Neural cell (in vitro differentiated cells): ENCODE results near the gene FGD4. TPM values are rescaled to one million over a fixed set of nuclear protein-coding genes. Genes with fewer than 3 reads are reported as not detected.
"Not testable (repeated sequence)": the region's sequence is repeated elsewhere in the genome, so short reads cannot be mapped to it uniquely, and the experiment has no call there.

Experiments
- H2AFZ ChIP-seq: fragments of 200-600, 300-800 bp; sonication (generic), shearing (Covaris generic); 2 replicates; pipeline ENCODE4 v1.6.0; 2014; ENCODE audit warnings: low read depth, mild to moderate bottlenecking, antibody characterized with exemption, low read length, moderate library complexity
- H3F3A ChIP-seq: fragments of 200-600 bp; shearing (Covaris generic); 2 replicates; pipeline ENCODE4 v1.6.1; 2016; ENCODE audit warnings: mild to moderate bottlenecking, moderate library complexity, mixed read lengths, antibody characterized with exemption, low read length; ENCODE audit not compliant: insufficient read depth, poor library complexity, severe bottlenecking
- H3K27ac ChIP-seq: fragments of 200-600, 300-800 bp; sonication (generic), shearing (Covaris generic); 2 replicates; pipeline ENCODE4 v1.5.1; 2014; ENCODE audit warnings: mild to moderate bottlenecking, low read length, moderate library complexity
- H3K27me3 ChIP-seq: fragments of 300-800, 200-600 bp; sonication (generic), shearing (Covaris generic); 2 replicates; pipeline ENCODE4 v1.6.0; 2014; ENCODE audit warnings: mild to moderate bottlenecking, low read depth, low read length, moderate library complexity; ENCODE audit not compliant: insufficient read depth
- H3K36me3 ChIP-seq: fragments of 300-800, 200-600 bp; sonication (generic), shearing (Covaris generic); 2 replicates; pipeline ENCODE4 v1.5.1; 2014; ENCODE audit warnings: mild to moderate bottlenecking, antibody characterized with exemption, low read length, moderate library complexity; ENCODE audit not compliant: insufficient read depth
- H3K4me2 ChIP-seq: fragments of 300-800, 200-600 bp; sonication (generic), shearing (Covaris generic); 2 replicates; pipeline ENCODE4 v1.6.0; 2014; ENCODE audit warnings: mild to moderate bottlenecking, low read length
- H3K4me3 ChIP-seq: fragments of 300-800, 200-600 bp; sonication (generic), shearing (Covaris generic); 2 replicates; pipeline ENCODE4 v1.5.1; 2014; ENCODE audit warnings: mild to moderate bottlenecking, low read length, moderate library complexity
- H3K79me2 ChIP-seq: fragments of 200-600 bp; shearing (Covaris generic); replicated peaks from 2 replicates; pipeline ENCODE4 v1.6.0; 2014; ENCODE audit warnings: mild to moderate bottlenecking, low read length, moderate library complexity; ENCODE audit not compliant: insufficient read depth
- H3K9ac ChIP-seq: fragments of 300-800, 200-600 bp; sonication (generic), shearing (Covaris generic); 2 replicates; pipeline ENCODE4 v1.6.1; 2016; ENCODE audit warnings: mild to moderate bottlenecking, low read length, mixed read lengths
- H3K9me2 ChIP-seq: fragments of 200-600 bp; shearing (Covaris generic); 2 replicates; pipeline ENCODE4 v1.6.1; 2016; ENCODE audit warnings: mild to moderate bottlenecking, low read length, mixed read lengths; ENCODE audit not compliant: insufficient read depth
- H3K9me3 ChIP-seq: fragments of 200-600, 300-800 bp; sonication (generic), shearing (Covaris generic); 2 replicates; pipeline ENCODE4 v1.6.1; 2016; ENCODE audit warnings: mild to moderate bottlenecking, mixed run types, low read length, moderate library complexity, mixed read lengths
- H4K20me1 ChIP-seq: fragments of 200-600 bp; shearing (Covaris generic); 2 replicates; pipeline ENCODE4 v1.6.1; 2016; ENCODE audit warnings: mild to moderate bottlenecking, mixed run types; ENCODE audit not compliant: insufficient read depth
- CTCF ChIP-seq: fragments of 450-650 bp; IDR thresholded peaks from 2 replicates; pipeline ENCODE4 v1.5.1; 2014; ENCODE audit warnings: antibody characterized with exemption, mild to moderate bottlenecking, moderate library complexity; ENCODE audit not compliant: poor library complexity, severe bottlenecking
- EP300 ChIP-seq: fragments of 450-650 bp; conservative IDR thresholded peaks from 2 replicates; pipeline ENCODE4 v1.6.1; 2014; ENCODE audit warnings: antibody characterized with exemption, mild to moderate bottlenecking, moderate library complexity; ENCODE audit not compliant: poor library complexity, severe bottlenecking
- EZH2 ChIP-seq: fragments of 200-600, 300-800 bp; shearing (Covaris generic), sonication (generic); IDR thresholded peaks from 2 replicates; pipeline ENCODE4 v1.6.1; 2014; ENCODE audit warnings: antibody characterized with exemption, low read length, borderline replicate concordance, mild to moderate bottlenecking; ENCODE audit not compliant: insufficient read depth, poor library complexity, severe bottlenecking
- MXI1 ChIP-seq: fragments of 450-650 bp; conservative IDR thresholded peaks from 2 replicates; pipeline ENCODE4 v1.6.1; 2014; ENCODE audit warnings: antibody characterized with exemption, mild to moderate bottlenecking; ENCODE audit not compliant: poor library complexity, severe bottlenecking
- POLR2AphosphoS5 ChIP-seq: IDR thresholded peaks from 2 replicates; pipeline ENCODE4 v1.6.1; 2012
- RAD21 ChIP-seq: fragments of 450-650 bp; conservative IDR thresholded peaks from 2 replicates; pipeline ENCODE4 v1.6.1; 2014; ENCODE audit warnings: antibody characterized with exemption, mild to moderate bottlenecking, moderate library complexity
- REST ChIP-seq: IDR thresholded peaks from 2 replicates; pipeline ENCODE4 v1.6.1; 2012; ENCODE audit warnings: borderline replicate concordance
- SMC3 ChIP-seq: fragments of 450-650 bp; conservative IDR thresholded peaks from 2 replicates; pipeline ENCODE4 v1.6.1; 2014; ENCODE audit warnings: antibody characterized with exemption, mild to moderate bottlenecking, moderate library complexity; ENCODE audit not compliant: poor library complexity
- TAF1 ChIP-seq: IDR thresholded peaks from 2 replicates; pipeline ENCODE4 v1.6.1; 2012; ENCODE audit warnings: low read depth
- polyA plus RNA-seq: library from polyadenylated mRNA; depleted of rRNA; stranded (reverse); fragments of >200 nt; gene quantifications from 2 replicates; pipeline ENCODE4 v1.2.3, GENCODE V29; 2014

FGD4 gene
- polyA plus RNA-seq, 1 donor from 2014 or later = 24.4 TPM

GRCh38 chr12:32532951-32533350 is 133.6 kb downstream of the FGD4 start:
- H3F3A ChIP-seq = no peaks in the 10 kb centered on the region
- no peak overlapping the region for H3K27ac ChIP-seq
- no peak overlapping the region for H3K4me2 ChIP-seq
- H3K4me3 ChIP-seq = no peak overlapping the region
- no peak overlapping the region for H3K9ac ChIP-seq
- H3K9me2 ChIP-seq = no peaks in the 10 kb centered on the region
- no peaks in the 10 kb centered on the region for H3K27me3 ChIP-seq
- peaks cover 87% of the 10 kb centered on the region for H3K79me2 ChIP-seq
- H3K36me3 ChIP-seq = no peaks in the 10 kb centered on the region
- H4K20me1 ChIP-seq = no peaks in the 10 kb centered on the region
- TF ChIP-seq CTCF = no peak
- TF ChIP-seq MXI1 = no peak
- TF ChIP-seq RAD21 = no peak
- TF ChIP-seq POLR2AphosphoS5 = no peak
- TF ChIP-seq SMC3 = no peak
- TF ChIP-seq EZH2 = no peak
- TF ChIP-seq EP300 = no peak
- TF ChIP-seq REST = no peak
- no peak for TF ChIP-seq TAF1
- H3K9me3 ChIP-seq = no peaks in the 10 kb centered on the region
- H2AFZ ChIP-seq = no peak overlapping the region

GRCh38 chr12:32533506-32533905 is 134.1 kb downstream of the FGD4 start:
- not testable (repeated sequence) for H3K9me2 ChIP-seq, H4K20me1 ChIP-seq, H3F3A ChIP-seq, H3K9me3 ChIP-seq, H3K27ac ChIP-seq, H3K4me3 ChIP-seq, H3K4me2 ChIP-seq, H3K9ac ChIP-seq, H3K27me3 ChIP-seq, H3K36me3 ChIP-seq, H2AFZ ChIP-seq
- peaks cover 87% of the 10 kb centered on the region for H3K79me2 ChIP-seq

- no peak overlapping the region for H3K9ac ChIP-seq
- H3K4me2 ChIP-seq = no peak overlapping the region
- H3K9me2 ChIP-seq = no peaks in the 10 kb centered on the region
- no peaks in the 10 kb centered on the region for H3K27me3 ChIP-seq
- no peak for TF ChIP-seq TAF1
- no peak for TF ChIP-seq POLR2AphosphoS5
- no peak for TF ChIP-seq REST
- no peak for TF ChIP-seq EP300
- TF ChIP-seq SMC3 = no peak
- no peak for TF ChIP-seq RAD21
- TF ChIP-seq EZH2 = no peak
- no peak for TF ChIP-seq CTCF
- TF ChIP-seq MXI1 = no peak
- H3K9me3 ChIP-seq = no peaks in the 10 kb centered on the region
- H3K27ac ChIP-seq = no peak overlapping the region
- H3K36me3 ChIP-seq = no peaks in the 10 kb centered on the region
- peaks cover 86% of the 10 kb centered on the region for H3K79me2 ChIP-seq
- no peak overlapping the region for H2AFZ ChIP-seq
- no peak overlapping the region for H3K4me3 ChIP-seq
- no peaks in the 10 kb centered on the region for H3F3A ChIP-seq
- no peaks in the 10 kb centered on the region for H4K20me1 ChIP-seq
These were observed 134.7 kb downstream of the FGD4 start for GRCh38 chr12:32533971-32534590.
